Gastrocnemius medialis (tissue), 4 donors: ENCODE measurements around the gene VPS35L. TPM values are rescaled to one million over a fixed set of nuclear protein-coding genes. Genes with fewer than 3 reads are reported as not detected.

Experiments
- ATAC-seq, 2 donors: fragments of 150-250 bp; one replicate each; pipeline ENCODE4 v1.9.1; 2016
- DNase-seq, 2 donors: peaks; one replicate each; pipeline ENCODE4 v3.0.0-alpha.2; 2019
- H3K27ac ChIP-seq, 4 donors: fragments of 200-600 bp; sonication (generic); 1 replicate in 1 of 4; 2 replicates in 3 of 4; pipeline ENCODE4 v1.5.1; 2016 to 2018; ENCODE audit warnings: mild to moderate bottlenecking in 2 of 4, moderate library complexity in 1 of 4
- H3K27me3 ChIP-seq, 3 donors: fragments of 200-600 bp; sonication (generic) in 2 of 3; 1 replicate in 1 of 3; 2 replicates in 2 of 3; pipeline versions ENCODE4 v1.5.1 to v1.6.0; 2016 to 2019; ENCODE audit warnings: mild to moderate bottlenecking in 1 of 3, moderate library complexity in 1 of 3
- H3K36me3 ChIP-seq, 2 donors: fragments of 200-600 bp; sonication (generic) in 1 of 2; one replicate each; pipeline ENCODE4 v1.5.1; 2017 to 2018
- H3K4me1 ChIP-seq, 2 donors: fragments of 200-600 bp; sonication (generic) in 1 of 2; one replicate each; pipeline ENCODE4 v1.5.1; 2016 to 2017; ENCODE audit warnings: mild to moderate bottlenecking in 2 of 2
- H3K4me3 ChIP-seq, 4 donors: fragments of 200-600 bp; sonication (generic) in 3 of 4; 1 replicate in 1 of 4; 2 replicates in 3 of 4; pipeline ENCODE4 v1.5.1; 2016 to 2019; ENCODE audit warnings: mild to moderate bottlenecking in 2 of 4
- H3K9me3 ChIP-seq, 3 donors: fragments of 200-600 bp; sonication (generic) in 2 of 3; 1 replicate in 1 of 3; 2 replicates in 2 of 3; pipeline ENCODE4 v1.5.1; 2016 to 2019
- CTCF ChIP-seq, 5 experiments: fragments of 450-650 bp in 3 of 5; fragments of 200-600 bp in 2 of 5; sonication (generic) in 2 of 5; IDR thresholded peaks in 4 of 5; conservative IDR thresholded peaks in 1 of 5; 1 replicate in 4 of 5; 2 replicates in 1 of 5; pipeline ENCODE4 v1.5.1; 2016 to 2019; ENCODE audit warnings: antibody characterized with exemption in 5 of 5, mild to moderate bottlenecking in 3 of 5, moderate library complexity in 3 of 5
- POLR2A ChIP-seq, 2 donors: fragments of 450-650 bp; IDR thresholded peaks; one replicate each; pipeline ENCODE4 v1.6.1; 2017; ENCODE audit warnings: antibody characterized with exemption in 2 of 2, mild to moderate bottlenecking in 2 of 2, moderate library complexity in 2 of 2
- in situ Hi-C, 4 donors: fragments of 200-750 bp; cut with MboI; loops; one replicate each; pipeline versions ENCODE4 v1.15.0 to v1.8.0; 2017; ENCODE audit warnings: low sequenced_read_pairs in 4 of 4
- intact Hi-C: fragments of 100-400 bp; cut with DNase I; formaldehyde crosslinking; loops from one replicate; pipeline ENCODE4 v1.15.1; 2023; ENCODE audit warnings: low total_unique reads
- total RNA-seq, 4 donors: library from RNA; depleted of rRNA; stranded (reverse); fragments of >200 nt; gene quantifications; one replicate each; pipeline versions ENCODE4 v1.1.0 to v1.2.3, GENCODE V29; 2016

VPS35L gene
- total RNA-seq, 4 donors from 2014 or later, result 16.9 to 29.1 (median 24.8) TPM

GRCh38 chr16:19642501-19642900, 87.0 kb downstream of the VPS35L start:
- in situ Hi-C loops (no loop called here), intact Hi-C loops (no loop called here)
- H3K27me3 ChIP-seq, result no peaks in the 10 kb centered on the region
- no peak overlapping the region for H3K4me3 ChIP-seq
- peaks cover 0 to 29% of the 10 kb centered on the region in 2 donors for H3K36me3 ChIP-seq
- TF ChIP-seq CTCF (IDR thresholded peaks at IDR 0.05 in 4 of 5, conservative IDR thresholded peaks at IDR 0.05 in 1 of 5) (no peak), POLR2A (IDR thresholded peaks at IDR 0.05) (no peak)
- H3K27ac ChIP-seq, result peak overlapping the region in 2 of 4 donors; percentile 39 to 79
- H3K4me1 ChIP-seq, result no peaks in the 10 kb centered on the region
- no peak for ATAC-seq
- H3K9me3 ChIP-seq, result no peaks in the 10 kb centered on the region
- DNase-seq, result no peak

GRCh38 chr16:19644877-19645276, 89.4 kb downstream of the VPS35L start:
- peaks cover 0 to 13% of the 10 kb centered on the region in 2 donors for H3K36me3 ChIP-seq
- H3K4me1 ChIP-seq, result peaks cover 0 to 6% of the 10 kb centered on the region in 2 donors
- intact Hi-C loops (no loop called here), in situ Hi-C loops (no loop called here)
- peak overlapping the region; percentile 66 to 79 (median 72) for H3K27ac ChIP-seq
- no peaks in the 10 kb centered on the region for H3K9me3 ChIP-seq
- DNase-seq (peak; percentile 40 to 52), ATAC-seq (peak; percentile 46 to 81)
- TF ChIP-seq POLR2A (IDR thresholded peaks at IDR 0.05) (no peak), CTCF (IDR thresholded peaks at IDR 0.05 in 4 of 5, conservative IDR thresholded peaks at IDR 0.05 in 1 of 5) (no peak)
- no peaks in the 10 kb centered on the region for H3K27me3 ChIP-seq
- H3K4me3 ChIP-seq, result peak overlapping the region in 1 of 4 donors; percentile 27

DNA sequence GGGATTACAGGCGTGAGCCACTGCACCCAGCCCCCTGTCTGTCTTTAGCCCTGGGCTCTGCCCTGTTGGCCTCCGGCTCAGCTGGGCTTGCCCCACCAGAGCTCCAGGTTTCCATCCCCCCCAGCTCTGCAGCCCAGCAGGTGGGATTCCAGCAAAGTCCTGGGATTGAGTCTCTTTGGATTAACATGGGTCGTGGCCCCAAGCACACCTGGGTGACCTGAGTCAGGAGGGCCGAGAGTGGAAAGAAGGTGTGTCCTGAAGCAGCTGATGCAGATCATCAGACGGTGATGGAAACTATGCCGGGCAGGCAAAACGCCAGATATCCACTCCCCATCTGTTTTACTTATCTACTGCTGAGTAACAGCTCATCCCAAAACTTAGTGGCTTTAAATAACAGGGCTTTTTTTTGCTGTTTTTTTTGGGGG, 90.1 kb downstream of the VPS35L start:
- DNase-seq (peak; percentile 25 to 33), ATAC-seq (peak; percentile 28 to 44)
- peak overlapping the region in 1 of 4 donors; percentile 27 for H3K4me3 ChIP-seq
- intact Hi-C loops (no loop called here), in situ Hi-C loops (no loop called here)
- H3K27me3 ChIP-seq, result no peaks in the 10 kb centered on the region
- peaks cover 0 to 7% of the 10 kb centered on the region in 2 donors for H3K4me1 ChIP-seq
- H3K27ac ChIP-seq, result peak overlapping the region; percentile 66 to 79 (median 72)
- H3K36me3 ChIP-seq, result peaks cover 0 to 9% of the 10 kb centered on the region in 2 donors
- TF ChIP-seq CTCF (IDR thresholded peaks at IDR 0.05 in 4 of 5, conservative IDR thresholded peaks at IDR 0.05 in 1 of 5) (no peak), POLR2A (IDR thresholded peaks at IDR 0.05) (no peak)
- no peaks in the 10 kb centered on the region for H3K9me3 ChIP-seq

- H3K4me1 ChIP-seq, result peaks cover 0 to 7% of the 10 kb centered on the region in 2 donors
These were observed 94.5 kb downstream of the VPS35L start for GRCh38 chr16:19649980-19650379.

More at GRCh38 chr16:19649980-19650379, 94.5 kb downstream of the VPS35L start:
- no peaks in the 10 kb centered on the region for H3K9me3 ChIP-seq
- intact Hi-C loops (no loop called here), in situ Hi-C loops (no loop called here)
- ATAC-seq (no peak), DNase-seq (no peak)
- H3K27me3 ChIP-seq, result no peaks in the 10 kb centered on the region
- H3K4me3 ChIP-seq, result no peak overlapping the region
- no peak overlapping the region for H3K27ac ChIP-seq
- TF ChIP-seq POLR2A (IDR thresholded peaks at IDR 0.05) (no peak), CTCF (IDR thresholded peaks at IDR 0.05 in 4 of 5, conservative IDR thresholded peaks at IDR 0.05 in 1 of 5) (no peak)
- peaks cover 0 to 34% of the 10 kb centered on the region in 2 donors for H3K36me3 ChIP-seq
